HEK293 (cell line): Measurements from ENCODE around the gene ITPKC.

Experiments
- PRDM6 ChIP-seq: fragments of 450-650 bp; formaldehyde crosslinking; IDR thresholded peaks from 2 replicates; pipeline ENCODE4 v1.5.1; 2017; ENCODE audit warnings: missing biosample characterization, missing genetic modification characterization
- TRIM28 ChIP-seq: IDR thresholded peaks from 2 replicates; pipeline ENCODE4 v1.6.1; 2011; ENCODE audit warnings: low read length, control low read depth, borderline replicate concordance
- ZBTB7A ChIP-seq: fragments of 450-650 bp; formaldehyde crosslinking; IDR thresholded peaks from 2 replicates; pipeline ENCODE4 v1.5.1; 2016; ENCODE audit warnings: low read depth, missing biosample characterization, missing genetic modification characterization
- ZNF561 ChIP-seq: fragments of 450-650 bp; IDR thresholded peaks from 2 replicates; pipeline ENCODE4 v1.5.1; 2018; ENCODE audit warnings: missing biosample characterization, missing genetic modification characterization, borderline replicate concordance
- TF ChIP-seq, protein P1 (sequence below): fragments of 450-650 bp; formaldehyde crosslinking; IDR thresholded peaks from 2 replicates; pipeline ENCODE4 v1.5.1; 2016; ENCODE audit warnings: missing biosample characterization, missing genetic modification characterization

DNA sequence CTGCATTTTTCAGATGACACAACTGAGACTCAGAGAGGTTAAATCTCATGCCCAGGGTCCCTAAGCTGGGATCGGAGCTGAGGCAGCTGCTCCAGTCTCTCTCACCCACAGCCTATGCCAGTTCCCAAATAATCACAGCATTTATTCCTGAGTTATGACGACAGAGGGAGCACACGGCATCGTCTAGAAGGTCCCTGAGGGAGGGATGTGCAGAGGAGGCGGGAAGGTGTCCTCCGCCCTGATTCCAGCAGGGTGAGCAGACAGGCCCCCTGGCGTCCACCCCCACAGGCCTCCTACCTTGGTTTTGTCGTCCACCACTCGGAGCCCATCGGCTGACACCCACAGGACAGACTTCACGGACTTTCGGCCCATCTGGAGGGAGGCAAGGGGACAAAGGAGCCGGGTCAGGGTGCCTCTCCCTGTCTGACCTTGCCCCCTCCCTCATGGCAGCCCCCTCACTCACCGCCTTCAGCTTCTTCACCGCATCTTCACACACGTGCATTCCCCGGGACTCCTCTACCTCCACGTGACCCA, 34.4 kb upstream of the ITPKC start:
- TF ChIP-seq ZBTB7A (tag by site-specific recombination), result no peak
- TF ChIP-seq TRIM28, result no peak
- no peak for TF ChIP-seq PRDM6
- TF ChIP-seq ZNF561 (tag by site-specific recombination), result no peak
- TF ChIP-seq, protein P1, sequence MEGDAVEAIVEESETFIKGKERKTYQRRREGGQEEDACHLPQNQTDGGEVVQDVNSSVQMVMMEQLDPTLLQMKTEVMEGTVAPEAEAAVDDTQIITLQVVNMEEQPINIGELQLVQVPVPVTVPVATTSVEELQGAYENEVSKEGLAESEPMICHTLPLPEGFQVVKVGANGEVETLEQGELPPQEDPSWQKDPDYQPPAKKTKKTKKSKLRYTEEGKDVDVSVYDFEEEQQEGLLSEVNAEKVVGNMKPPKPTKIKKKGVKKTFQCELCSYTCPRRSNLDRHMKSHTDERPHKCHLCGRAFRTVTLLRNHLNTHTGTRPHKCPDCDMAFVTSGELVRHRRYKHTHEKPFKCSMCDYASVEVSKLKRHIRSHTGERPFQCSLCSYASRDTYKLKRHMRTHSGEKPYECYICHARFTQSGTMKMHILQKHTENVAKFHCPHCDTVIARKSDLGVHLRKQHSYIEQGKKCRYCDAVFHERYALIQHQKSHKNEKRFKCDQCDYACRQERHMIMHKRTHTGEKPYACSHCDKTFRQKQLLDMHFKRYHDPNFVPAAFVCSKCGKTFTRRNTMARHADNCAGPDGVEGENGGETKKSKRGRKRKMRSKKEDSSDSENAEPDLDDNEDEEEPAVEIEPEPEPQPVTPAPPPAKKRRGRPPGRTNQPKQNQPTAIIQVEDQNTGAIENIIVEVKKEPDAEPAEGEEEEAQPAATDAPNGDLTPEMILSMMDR, result no peak
